ENCODE results near the gene NT5E.

DNA sequence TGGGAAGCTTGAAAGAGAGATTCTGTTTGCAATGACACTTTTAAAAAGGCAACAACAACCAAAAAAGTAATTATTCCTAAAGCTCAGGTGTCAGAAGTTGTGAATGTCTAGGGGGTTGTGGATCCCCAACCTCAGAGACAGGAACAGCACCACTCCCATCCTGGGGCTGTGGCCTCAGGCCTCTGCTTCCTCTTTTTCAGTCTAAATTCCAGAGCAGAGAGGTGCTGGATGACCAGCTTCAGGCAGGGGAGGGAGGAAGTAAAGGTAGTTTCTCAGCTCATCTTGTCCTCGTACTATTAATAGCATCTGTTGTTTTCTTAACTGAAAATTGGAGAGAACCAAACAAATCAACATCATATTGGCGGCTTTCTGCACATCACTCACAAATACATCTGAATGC, 8.3 kb downstream of the NT5E start:
- TF ChIP-seq, protein P1, sequence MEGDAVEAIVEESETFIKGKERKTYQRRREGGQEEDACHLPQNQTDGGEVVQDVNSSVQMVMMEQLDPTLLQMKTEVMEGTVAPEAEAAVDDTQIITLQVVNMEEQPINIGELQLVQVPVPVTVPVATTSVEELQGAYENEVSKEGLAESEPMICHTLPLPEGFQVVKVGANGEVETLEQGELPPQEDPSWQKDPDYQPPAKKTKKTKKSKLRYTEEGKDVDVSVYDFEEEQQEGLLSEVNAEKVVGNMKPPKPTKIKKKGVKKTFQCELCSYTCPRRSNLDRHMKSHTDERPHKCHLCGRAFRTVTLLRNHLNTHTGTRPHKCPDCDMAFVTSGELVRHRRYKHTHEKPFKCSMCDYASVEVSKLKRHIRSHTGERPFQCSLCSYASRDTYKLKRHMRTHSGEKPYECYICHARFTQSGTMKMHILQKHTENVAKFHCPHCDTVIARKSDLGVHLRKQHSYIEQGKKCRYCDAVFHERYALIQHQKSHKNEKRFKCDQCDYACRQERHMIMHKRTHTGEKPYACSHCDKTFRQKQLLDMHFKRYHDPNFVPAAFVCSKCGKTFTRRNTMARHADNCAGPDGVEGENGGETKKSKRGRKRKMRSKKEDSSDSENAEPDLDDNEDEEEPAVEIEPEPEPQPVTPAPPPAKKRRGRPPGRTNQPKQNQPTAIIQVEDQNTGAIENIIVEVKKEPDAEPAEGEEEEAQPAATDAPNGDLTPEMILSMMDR (conservative IDR thresholded peaks at IDR 0.05; ENCODE audit: low read length) = no peak
- no peak for TF ChIP-seq EZH2phosphoT487 (IDR thresholded peaks at IDR 0.05; ENCODE audit: borderline replicate concordance)

All from Loucy (cell line).